Measurements from ENCODE around the gene SEMA6C. TPM values are rescaled to one million over a fixed set of nuclear protein-coding genes. Genes with fewer than 3 reads are reported as not detected.
A peak's percentile ranks its signal among the peaks of the same experiment; 100 is the strongest.

SEMA6C gene
- total RNA-seq, 1 donor = 0.52 TPM

GRCh38 chr1:151166505-151166956 lies 20.1 kb upstream of the SEMA6C start:
- no peaks in the 10 kb centered on the region for H3K27me3 ChIP-seq (ENCODE audit: insufficient read depth, low read length)
- peaks cover 28% of the 10 kb centered on the region for H3K4me1 ChIP-seq (ENCODE audit: insufficient read depth, low read length)
- no peaks in the 10 kb centered on the region for H3K9me3 ChIP-seq (ENCODE audit: low read depth, low read length)
- peak overlapping the region; percentile 74 for H3K4me3 ChIP-seq (ENCODE audit: low read length)

GRCh38 chr1:151165738-151166504 lies 19.5 kb upstream of the SEMA6C start, which contains the start of the genes LYSMD1 and SCNM1:
TSS of gene LYSMD1 (minus strand) at chr1:151165902. CDS start at chr1:151165258, 644 bp downstream.
TSS of gene SCNM1 (plus strand) at chr1:151166144. CDS start at chr1:151166153, 9 bp downstream.
- H3K4me1 ChIP-seq (ENCODE audit: insufficient read depth, low read length) = peaks cover 32% of the 10 kb centered on the region
- no peaks in the 10 kb centered on the region for H3K9me3 ChIP-seq (ENCODE audit: low read depth, low read length)
- peak within 1 kb of the TSS; percentile 74 for H3K4me3 ChIP-seq (ENCODE audit: low read length)
- H3K27me3 ChIP-seq (ENCODE audit: insufficient read depth, low read length) = no peaks in the 10 kb centered on the region

- Histone ChIP-seq H3K9me3 (ENCODE audit: low read depth, low read length) (no peaks in the 10 kb centered on the region), H3K4me1 (ENCODE audit: insufficient read depth, low read length) (peaks cover 38% of the 10 kb centered on the region), H3K27me3 (ENCODE audit: insufficient read depth, low read length) (no peaks in the 10 kb centered on the region), H3K4me3 (ENCODE audit: low read length) (peak overlapping the region; percentile 21)
Measured at GRCh38 chr1:151165281-151165737, 18.9 kb upstream of the SEMA6C start.

- Histone ChIP-seq H3K9me3 (ENCODE audit: low read depth, low read length) (no peaks in the 10 kb centered on the region), H3K27me3 (ENCODE audit: insufficient read depth, low read length) (no peaks in the 10 kb centered on the region)
Measured at GRCh38 chr1:151164732-151165280, 18.4 kb upstream of the SEMA6C start.

GRCh38 chr1:151159373-151159772 lies 12.9 kb upstream of the SEMA6C start:
- Histone ChIP-seq H3K27me3 (ENCODE audit: insufficient read depth, low read length) (no peaks in the 10 kb centered on the region), H3K9me3 (ENCODE audit: low read depth, low read length) (no peaks in the 10 kb centered on the region), H3K4me3 (ENCODE audit: low read length) (no peak overlapping the region), H3K4me1 (ENCODE audit: insufficient read depth, low read length) (peaks cover 54% of the 10 kb centered on the region)

More at GRCh38 chr1:151164732-151165280, 18.4 kb upstream of the SEMA6C start:
- Histone ChIP-seq H3K4me1 (ENCODE audit: insufficient read depth, low read length) (peaks cover 43% of the 10 kb centered on the region), H3K4me3 (ENCODE audit: low read length) (no peak overlapping the region)

- Histone ChIP-seq H3K4me3 (ENCODE audit: low read length) (peak overlapping the region; percentile 81), H3K4me1 (ENCODE audit: insufficient read depth, low read length) (peaks cover 53% of the 10 kb centered on the region), H3K9me3 (ENCODE audit: low read depth, low read length) (no peaks in the 10 kb centered on the region), H3K27me3 (ENCODE audit: insufficient read depth, low read length) (no peaks in the 10 kb centered on the region)
Measured at GRCh38 chr1:151158751-151159251, 12.4 kb upstream of the SEMA6C start.

- no peaks in the 10 kb centered on the region for H3K9me3 ChIP-seq (ENCODE audit: low read depth, low read length)
- no peaks in the 10 kb centered on the region for H3K27me3 ChIP-seq (ENCODE audit: insufficient read depth, low read length)
- peak overlapping the region; percentile 81 for H3K4me3 ChIP-seq (ENCODE audit: low read length)
- H3K4me1 ChIP-seq (ENCODE audit: insufficient read depth, low read length) = peaks cover 53% of the 10 kb centered on the region
Measured at GRCh38 chr1:151158326-151158725, 11.9 kb upstream of the SEMA6C start.

GRCh38 chr1:151157067-151157531 lies 10.7 kb upstream of the SEMA6C start:
- no peaks in the 10 kb centered on the region for H3K9me3 ChIP-seq (ENCODE audit: low read depth, low read length)
- H3K27me3 ChIP-seq (ENCODE audit: insufficient read depth, low read length) = no peaks in the 10 kb centered on the region
- H3K4me1 ChIP-seq (ENCODE audit: insufficient read depth, low read length) = peaks cover 53% of the 10 kb centered on the region
- peak overlapping the region; percentile 81 for H3K4me3 ChIP-seq (ENCODE audit: low read length)

GRCh38 chr1:151156515-151156819 lies 10.0 kb upstream of the SEMA6C start, which contains the start of gene TNFAIP8L2:
TSS of gene TNFAIP8L2 (plus strand) at chr1:151156649. CDS start at chr1:151158698, 2,049 bp downstream.
- H3K9me3 ChIP-seq (ENCODE audit: low read depth, low read length) = no peaks in the 10 kb centered on the region
- no peaks in the 10 kb centered on the region for H3K27me3 ChIP-seq (ENCODE audit: insufficient read depth, low read length)
- H3K4me3 ChIP-seq (ENCODE audit: low read length) = peak within 1 kb of the TSS; percentile 81
- peaks cover 49% of the 10 kb centered on the region for H3K4me1 ChIP-seq (ENCODE audit: insufficient read depth, low read length)

- H3K4me1 ChIP-seq (ENCODE audit: insufficient read depth, low read length) = peaks cover 18% of the 10 kb centered on the region
- H3K9me3 ChIP-seq (ENCODE audit: low read depth, low read length) = no peaks in the 10 kb centered on the region
- H3K27me3 ChIP-seq (ENCODE audit: insufficient read depth, low read length) = peaks cover 9% of the 10 kb centered on the region
- no peak overlapping the region for H3K4me3 ChIP-seq (ENCODE audit: low read length)
Measured at GRCh38 chr1:151147665-151148064, 1.2 kb upstream of the SEMA6C start.

- Histone ChIP-seq H3K27me3 (ENCODE audit: insufficient read depth, low read length) (peaks cover 9% of the 10 kb centered on the region), H3K4me1 (ENCODE audit: insufficient read depth, low read length) (peaks cover 18% of the 10 kb centered on the region), H3K9me3 (ENCODE audit: low read depth, low read length) (no peaks in the 10 kb centered on the region), H3K4me3 (ENCODE audit: low read length) (peak overlapping the region; percentile 61)
Measured at GRCh38 chr1:151147132-151147503, 687 bp upstream of the SEMA6C start.

- H3K4me3 ChIP-seq (ENCODE audit: low read length) = peak overlapping the region; percentile 61
- peaks cover 18% of the 10 kb centered on the region for H3K4me1 ChIP-seq (ENCODE audit: insufficient read depth, low read length)
- H3K9me3 ChIP-seq (ENCODE audit: low read depth, low read length) = no peaks in the 10 kb centered on the region
- H3K27me3 ChIP-seq (ENCODE audit: insufficient read depth, low read length) = peaks cover 9% of the 10 kb centered on the region
Measured at GRCh38 chr1:151146072-151146411, 389 bp downstream of the SEMA6C start.

- Histone ChIP-seq H3K4me3 (ENCODE audit: low read length) (peak overlapping the region; percentile 61), H3K9me3 (ENCODE audit: low read depth, low read length) (no peaks in the 10 kb centered on the region), H3K27me3 (ENCODE audit: insufficient read depth, low read length) (peaks cover 9% of the 10 kb centered on the region), H3K4me1 (ENCODE audit: insufficient read depth, low read length) (peaks cover 18% of the 10 kb centered on the region)
Measured at GRCh38 chr1:151145304-151146071, 943 bp downstream of the SEMA6C start.

- Histone ChIP-seq H3K4me3 (ENCODE audit: low read length) (no peak overlapping the region), H3K9me3 (ENCODE audit: low read depth, low read length) (no peaks in the 10 kb centered on the region), H3K27me3 (ENCODE audit: insufficient read depth, low read length) (peaks cover 9% of the 10 kb centered on the region), H3K4me1 (ENCODE audit: insufficient read depth, low read length) (peaks cover 18% of the 10 kb centered on the region)
Measured at GRCh38 chr1:151144474-151145303, 1.7 kb downstream of the SEMA6C start.
